OCI-LY1 (cell line): ENCODE data around the gene MECR.

ENCODE experiments used
- H2AFZ ChIP-seq: fragments of 200-600 bp; sonication (generic), shearing (Covaris generic); 2 replicates; pipeline ENCODE4 v1.6.0; 2014; ENCODE audit warnings: antibody characterized with exemption, mild to moderate bottlenecking, low read length
- H3F3A ChIP-seq: fragments of 200-600 bp; sonication (generic), shearing (Covaris generic); 2 replicates; pipeline ENCODE4 v1.6.0; 2014; ENCODE audit warnings: mild to moderate bottlenecking, antibody characterized with exemption, low read length, moderate library complexity; ENCODE audit not compliant: insufficient read depth
- H3K27ac ChIP-seq: fragments of 200-600 bp; sonication (generic); 2 replicates; pipeline ENCODE4 v1.5.1; 2014; ENCODE audit warnings: low read length, mixed run types, mild to moderate bottlenecking, low read depth; ENCODE audit not compliant: poor library complexity, severe bottlenecking
- H3K27me3 ChIP-seq: fragments of 200-600 bp; sonication (generic); 2 replicates; pipeline ENCODE4 v1.6.0; 2014; ENCODE audit warnings: antibody characterized with exemption, mild to moderate bottlenecking, low read length, moderate library complexity; ENCODE audit not compliant: insufficient read depth
- H3K36me3 ChIP-seq: fragments of 200-600 bp; sonication (generic); 2 replicates; pipeline ENCODE4 v1.6.1; 2014; ENCODE audit warnings: mild to moderate bottlenecking, antibody characterized with exemption, low read length, moderate library complexity, mixed read lengths; ENCODE audit not compliant: insufficient read depth
- H3K4me1 ChIP-seq: fragments of 200-600 bp; sonication (generic); 2 replicates; pipeline ENCODE4 v1.5.1; 2014; ENCODE audit warnings: mild to moderate bottlenecking, low read length, moderate library complexity; ENCODE audit not compliant: insufficient read depth, severe bottlenecking
- H3K4me2 ChIP-seq: fragments of 200-600 bp; sonication (generic), shearing (Covaris generic); 2 replicates; pipeline ENCODE4 v1.6.1; 2014; ENCODE audit warnings: low read length
- H3K4me3 ChIP-seq: fragments of 200-600 bp; sonication (generic); 2 replicates; pipeline ENCODE4 v1.5.1; 2014; ENCODE audit warnings: low read length, low read depth, mild to moderate bottlenecking, mixed read lengths; ENCODE audit not compliant: poor library complexity, severe bottlenecking
- H3K79me2 ChIP-seq: fragments of 200-600 bp; shearing (Covaris generic); 2 replicates; pipeline ENCODE4 v1.6.1; 2016; ENCODE audit warnings: mixed run types, low read length, mixed read lengths; ENCODE audit not compliant: insufficient read depth
- H3K9ac ChIP-seq: fragments of 200-600 bp; sonication (generic), shearing (Covaris generic); 2 replicates; pipeline ENCODE4 v1.6.1; 2014; ENCODE audit warnings: mild to moderate bottlenecking, low read length, mixed read lengths
- H3K9me2 ChIP-seq: fragments of 200-600 bp; sonication (generic), shearing (Covaris generic); 2 replicates; pipeline ENCODE4 v1.6.1; 2014; ENCODE audit warnings: low read depth, mild to moderate bottlenecking, low read length, mixed read lengths
- H3K9me3 ChIP-seq: fragments of 200-600 bp; shearing (Covaris generic); 2 replicates; pipeline ENCODE4 v1.6.1; 2014; ENCODE audit warnings: low read length, mixed read lengths
- H4K20me1 ChIP-seq: fragments of 200-600 bp; sonication (generic), shearing (Covaris generic); 2 replicates; pipeline ENCODE4 v1.6.0; 2016; ENCODE audit warnings: mild to moderate bottlenecking, low read length; ENCODE audit not compliant: insufficient read depth
- EZH2 ChIP-seq: fragments of 200-600 bp; sonication (generic), shearing (Covaris generic); IDR thresholded peaks from 2 replicates; pipeline ENCODE4 v1.8.0; 2017; ENCODE audit warnings: borderline replicate concordance, mixed run types, mild to moderate bottlenecking, antibody characterized with exemption, low read length, moderate library complexity, mixed read lengths
- TF ChIP-seq, protein P1 (sequence below): fragments of 200-600 bp; sonication (generic), shearing (Covaris generic); IDR thresholded peaks from 2 replicates; pipeline ENCODE4 v1.5.1; 2017; ENCODE audit warnings: mild to moderate bottlenecking, antibody characterized with exemption, low read length, moderate library complexity, mixed read lengths

MECR gene

DNA sequence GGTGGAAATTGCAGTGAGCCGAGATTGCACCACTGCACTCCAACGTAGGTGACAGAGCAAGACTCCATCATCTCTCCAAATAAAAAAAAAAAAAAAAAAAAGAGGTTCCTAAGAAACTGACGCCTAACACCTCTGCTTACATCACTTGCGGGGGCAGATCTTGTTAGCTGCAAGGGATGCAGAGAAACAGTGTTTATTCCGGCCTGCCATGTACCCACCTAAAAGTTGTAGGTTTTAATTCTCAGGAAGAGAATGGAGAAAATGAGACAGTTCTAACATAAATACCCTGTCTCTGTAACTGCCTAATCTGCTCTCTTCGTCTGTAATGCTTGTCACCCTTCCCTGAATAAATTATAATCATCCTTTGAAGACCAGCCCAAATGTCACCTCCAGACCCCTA is 40.0 kb downstream of the MECR start:
- H3K4me2 ChIP-seq, result no peak overlapping the region
- no peak overlapping the region for H2AFZ ChIP-seq
- no peaks in the 10 kb centered on the region for H3K79me2 ChIP-seq
- peaks cover 17% of the 10 kb centered on the region; the same call in 1 of the 2 replicates for H3K36me3 ChIP-seq
- TF ChIP-seq, protein P1, sequence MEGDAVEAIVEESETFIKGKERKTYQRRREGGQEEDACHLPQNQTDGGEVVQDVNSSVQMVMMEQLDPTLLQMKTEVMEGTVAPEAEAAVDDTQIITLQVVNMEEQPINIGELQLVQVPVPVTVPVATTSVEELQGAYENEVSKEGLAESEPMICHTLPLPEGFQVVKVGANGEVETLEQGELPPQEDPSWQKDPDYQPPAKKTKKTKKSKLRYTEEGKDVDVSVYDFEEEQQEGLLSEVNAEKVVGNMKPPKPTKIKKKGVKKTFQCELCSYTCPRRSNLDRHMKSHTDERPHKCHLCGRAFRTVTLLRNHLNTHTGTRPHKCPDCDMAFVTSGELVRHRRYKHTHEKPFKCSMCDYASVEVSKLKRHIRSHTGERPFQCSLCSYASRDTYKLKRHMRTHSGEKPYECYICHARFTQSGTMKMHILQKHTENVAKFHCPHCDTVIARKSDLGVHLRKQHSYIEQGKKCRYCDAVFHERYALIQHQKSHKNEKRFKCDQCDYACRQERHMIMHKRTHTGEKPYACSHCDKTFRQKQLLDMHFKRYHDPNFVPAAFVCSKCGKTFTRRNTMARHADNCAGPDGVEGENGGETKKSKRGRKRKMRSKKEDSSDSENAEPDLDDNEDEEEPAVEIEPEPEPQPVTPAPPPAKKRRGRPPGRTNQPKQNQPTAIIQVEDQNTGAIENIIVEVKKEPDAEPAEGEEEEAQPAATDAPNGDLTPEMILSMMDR, result no peak
- TF ChIP-seq EZH2, result no peak
- H3K9ac ChIP-seq, result no peak overlapping the region
- H3K9me2 ChIP-seq, result no peaks in the 10 kb centered on the region
- H3K4me3 ChIP-seq, result no peak overlapping the region
- no peaks in the 10 kb centered on the region for H3K4me1 ChIP-seq
- no peaks in the 10 kb centered on the region for H4K20me1 ChIP-seq
- no peaks in the 10 kb centered on the region for H3K9me3 ChIP-seq
- H3K27me3 ChIP-seq, result no peaks in the 10 kb centered on the region
- no peak overlapping the region for H3K27ac ChIP-seq
- H3F3A ChIP-seq, result no peaks in the 10 kb centered on the region

DNA sequence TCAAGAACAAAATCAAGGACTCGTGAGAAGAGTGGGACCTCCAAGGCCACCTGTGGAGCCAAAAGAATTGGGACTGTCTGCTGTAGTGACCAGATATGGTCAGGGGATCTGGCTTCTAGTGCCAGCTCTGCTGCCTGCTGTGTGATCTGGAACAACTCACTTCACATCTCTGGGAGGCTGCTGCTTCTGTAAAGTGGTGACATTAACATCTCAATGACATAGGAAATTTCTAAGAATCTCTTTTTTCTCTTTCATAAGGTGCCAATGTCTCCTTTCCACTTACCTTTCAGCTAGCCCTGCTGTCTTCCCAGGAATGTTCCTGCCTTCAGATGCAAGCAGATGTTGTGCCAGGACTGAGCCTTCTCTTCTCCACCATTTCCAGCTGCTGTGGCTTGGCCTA is 44.0 kb downstream of the MECR start:
- no peaks in the 10 kb centered on the region for H3K79me2 ChIP-seq
- H3K9me2 ChIP-seq, result no peaks in the 10 kb centered on the region
- peaks cover 13% of the 10 kb centered on the region for H3K4me1 ChIP-seq
- H3K27ac ChIP-seq, result no peak overlapping the region
- H3K9me3 ChIP-seq, result no peaks in the 10 kb centered on the region
- H4K20me1 ChIP-seq, result no peaks in the 10 kb centered on the region
- no peak overlapping the region for H3K4me2 ChIP-seq
- H3K27me3 ChIP-seq, result no peaks in the 10 kb centered on the region
- no peak overlapping the region for H3K9ac ChIP-seq
- H3K4me3 ChIP-seq, result no peak overlapping the region
- H2AFZ ChIP-seq, result no peak overlapping the region
- no peak for TF ChIP-seq EZH2
- TF ChIP-seq, protein P1, result no peak
- no peaks in the 10 kb centered on the region for H3F3A ChIP-seq
- no peaks in the 10 kb centered on the region for H3K36me3 ChIP-seq

DNA sequence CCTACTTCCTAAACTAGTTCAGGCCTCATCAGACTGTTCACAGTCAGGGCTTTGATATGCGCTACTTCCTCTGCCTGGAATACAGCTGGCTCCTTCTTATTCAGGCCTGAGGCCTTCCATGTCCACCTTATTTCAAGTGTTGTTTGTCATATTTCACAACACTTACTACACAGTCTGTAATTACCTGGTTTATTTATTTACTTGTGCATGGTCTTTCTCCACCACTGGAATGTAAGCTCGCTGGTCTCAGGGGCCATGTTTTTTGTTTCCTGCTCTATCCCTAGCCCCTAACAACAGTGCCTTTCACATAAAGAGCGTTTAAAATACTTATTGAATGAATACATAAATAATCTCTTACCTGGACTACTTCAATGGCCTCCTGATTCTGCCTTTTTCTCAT is 44.5 kb downstream of the MECR start:
- Histone ChIP-seq H3K4me3 (no peak overlapping the region), H3K27ac (no peak overlapping the region), H3K79me2 (peaks cover 3% of the 10 kb centered on the region; the same call in 1 of the 2 replicates), H3K9me3 (no peaks in the 10 kb centered on the region), H3K9me2 (no peaks in the 10 kb centered on the region), H3K9ac (no peak overlapping the region), H4K20me1 (no peaks in the 10 kb centered on the region), H3K4me2 (no peak overlapping the region), H3K27me3 (no peaks in the 10 kb centered on the region), H2AFZ (no peak overlapping the region), H3F3A (no peaks in the 10 kb centered on the region), H3K36me3 (peaks cover 3% of the 10 kb centered on the region; the same call in 1 of the 2 replicates), H3K4me1 (peaks cover 13% of the 10 kb centered on the region)
- TF ChIP-seq EZH2, result no peak
- TF ChIP-seq, protein P1, result no peak
